NCI-H1417 (cell line): ENCODE data around the gene NBEA.

Experiments used
- DNase-seq, 3 experiments: peaks; one replicate each; lab custom pipeline; 2025; lab: John Stamatoyannopoulos, UW

The NBEA gene

GRCh38 chr13:35278917-35279316 lies 336.8 kb downstream of the NBEA start:
- DNase-seq: no peak

DNA sequence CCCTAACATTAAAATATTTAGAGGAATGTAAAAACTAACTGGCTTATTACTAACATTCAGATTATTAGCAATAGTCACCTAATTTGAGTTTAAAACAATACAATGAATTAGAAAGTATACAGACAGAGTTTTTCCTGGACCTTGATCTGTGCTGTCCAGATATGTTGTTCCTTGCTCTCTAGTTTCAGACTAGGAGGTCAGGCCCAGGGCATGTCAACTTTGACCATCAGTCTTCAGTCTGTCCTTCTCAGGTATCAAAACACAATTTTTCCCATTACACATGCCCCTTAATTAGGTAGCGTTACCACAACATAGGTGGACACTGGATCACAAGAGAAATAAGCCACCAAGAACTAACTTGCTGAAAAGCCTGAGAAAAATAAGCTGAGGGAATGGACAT lies 337.4 kb downstream of the NBEA start:
- no peak for DNase-seq

- peak in 2 of 3 experiments; percentile 3 to 46 for DNase-seq
Observed at GRCh38 chr13:35283856-35284255, 341.8 kb downstream of the NBEA start.

DNA sequence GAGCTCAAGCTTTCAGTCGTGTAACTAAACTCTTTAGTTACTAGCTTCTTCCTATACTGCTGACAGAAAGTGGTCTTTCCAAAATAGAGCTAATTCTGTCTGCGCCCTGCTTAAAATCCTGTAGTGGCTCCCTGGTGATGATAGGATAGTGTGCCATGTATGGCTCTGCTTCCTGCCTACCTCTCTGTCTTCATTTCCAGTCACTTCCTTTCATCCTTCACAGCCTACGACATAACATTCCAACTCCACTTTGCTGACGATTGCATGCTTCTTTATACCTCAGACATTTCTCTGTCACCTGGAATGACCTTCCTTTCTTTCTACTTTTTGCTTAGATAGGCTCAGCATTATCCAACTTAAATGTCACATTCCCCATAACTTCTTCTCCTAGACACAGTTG lies 343.6 kb downstream of the NBEA start:
- DNase-seq: no peak

GRCh38 chr13:35292329-35292728 lies 350.3 kb downstream of the NBEA start:
- no peak for DNase-seq

- DNase-seq: no peak
Observed at GRCh38 chr13:35293579-35294226, 351.6 kb downstream of the NBEA start.

DNA sequence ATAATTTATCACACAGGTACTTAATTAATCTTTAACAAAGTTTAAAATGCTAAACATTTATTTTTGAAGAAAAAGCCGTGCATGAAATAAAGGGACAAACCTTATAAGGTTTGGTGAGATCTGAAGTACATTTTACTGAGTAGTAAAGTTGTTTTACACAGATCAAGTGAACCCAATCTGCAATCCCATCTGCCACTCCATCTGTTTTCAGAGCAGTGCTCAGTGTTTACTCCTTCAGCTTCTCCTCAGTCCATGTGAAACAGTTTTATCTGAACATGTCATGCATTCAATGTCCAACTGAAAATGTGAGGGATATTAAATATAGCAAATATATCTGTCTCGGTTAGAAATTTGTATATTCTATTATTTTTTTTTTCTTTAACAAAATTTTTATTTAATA lies 367.6 kb downstream of the NBEA start:
- no peak for DNase-seq

DNA sequence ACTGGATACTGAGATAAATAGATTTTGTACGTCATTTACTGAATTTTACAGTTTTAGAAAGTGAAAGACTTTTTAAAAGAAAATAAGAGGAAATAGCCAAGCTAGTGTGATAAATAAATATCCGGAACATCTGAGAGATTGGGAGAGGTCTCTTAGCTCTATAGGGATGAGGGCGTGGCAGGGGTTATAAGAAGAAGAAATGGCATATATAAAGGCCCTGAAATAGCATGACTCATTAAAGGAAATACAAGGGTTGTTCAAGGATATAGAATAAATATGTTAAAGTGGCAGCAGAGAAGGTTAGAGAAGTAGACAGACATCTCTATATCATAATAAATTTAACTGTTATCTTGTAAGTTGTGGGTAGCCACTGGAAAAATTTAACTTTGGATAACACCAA lies 390.1 kb downstream of the NBEA start:
- DNase-seq: no peak

GRCh38 chr13:35333157-35333556 lies 391.1 kb downstream of the NBEA start:
- no peak for DNase-seq

DNA sequence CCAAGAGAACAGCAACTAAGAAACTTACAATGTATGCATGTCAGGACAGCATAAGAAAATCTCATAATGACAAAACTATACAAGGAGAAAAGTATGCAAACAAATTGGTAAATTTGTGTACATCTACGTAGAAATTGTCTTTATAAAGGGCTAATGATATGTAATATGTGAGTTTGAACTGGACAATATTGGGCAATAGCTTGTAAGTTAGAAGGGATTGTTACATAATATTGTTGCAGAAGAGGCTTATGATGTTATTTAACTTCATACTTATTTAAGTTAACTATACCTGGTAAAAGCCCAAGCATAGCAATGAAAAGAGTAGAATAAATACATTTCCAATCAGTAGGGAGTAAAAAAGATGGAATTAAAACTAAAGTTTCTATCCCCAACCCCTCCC lies 400.4 kb downstream of the NBEA start:
- DNase-seq: no peak

- DNase-seq: no peak
Observed at GRCh38 chr13:35343417-35343816, 401.3 kb downstream of the NBEA start.

DNA sequence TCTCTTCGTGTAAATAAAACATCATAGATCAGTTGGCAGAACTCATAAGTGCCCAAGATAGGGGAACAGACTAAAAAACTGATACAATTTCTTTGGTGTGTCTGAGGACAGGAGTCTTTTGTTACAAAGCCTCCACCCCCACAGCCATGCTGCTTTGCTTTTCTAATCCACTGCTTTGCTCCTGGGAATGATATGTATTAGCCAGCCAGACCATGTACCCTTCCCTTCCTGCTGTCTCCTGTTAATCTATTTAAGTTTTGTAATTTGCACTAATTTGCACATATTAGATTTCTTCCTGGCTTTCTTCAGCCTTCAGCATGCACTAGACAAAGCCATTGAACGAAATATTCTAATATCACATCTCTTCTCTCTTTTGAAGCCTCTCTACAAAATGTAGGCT lies 403.9 kb downstream of the NBEA start:
- DNase-seq: no peak

DNA sequence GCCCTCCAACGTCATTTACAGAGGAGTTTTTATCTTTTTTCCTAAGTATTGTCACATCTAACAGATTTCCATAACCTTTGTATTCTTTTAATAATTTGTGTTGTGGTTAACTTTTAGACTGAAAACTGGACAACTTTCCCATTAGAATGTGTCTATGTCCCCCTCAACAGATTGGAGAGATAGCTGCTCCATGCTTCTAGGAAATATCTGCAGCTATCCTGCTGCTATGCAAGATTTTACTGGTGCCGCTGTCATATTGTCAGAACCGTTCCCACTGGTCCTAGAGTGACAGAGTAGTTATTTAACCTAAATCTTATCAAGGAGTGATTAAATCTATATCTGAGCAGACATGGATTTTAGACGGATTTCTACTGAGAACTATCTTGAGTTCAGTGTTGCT lies 404.4 kb downstream of the NBEA start:
- DNase-seq: no peak

- peak in 1 of 3 experiments; percentile 8 for DNase-seq
Observed at GRCh38 chr13:35347679-35348205, 405.7 kb downstream of the NBEA start.

GRCh38 chr13:35349052-35349451 lies 407.0 kb downstream of the NBEA start:
- DNase-seq: no peak

- no peak for DNase-seq
Observed at GRCh38 chr13:35349673-35350278, 407.7 kb downstream of the NBEA start.

- no peak for DNase-seq
Observed at GRCh38 chr13:35354285-35354684, 412.2 kb downstream of the NBEA start.

DNA sequence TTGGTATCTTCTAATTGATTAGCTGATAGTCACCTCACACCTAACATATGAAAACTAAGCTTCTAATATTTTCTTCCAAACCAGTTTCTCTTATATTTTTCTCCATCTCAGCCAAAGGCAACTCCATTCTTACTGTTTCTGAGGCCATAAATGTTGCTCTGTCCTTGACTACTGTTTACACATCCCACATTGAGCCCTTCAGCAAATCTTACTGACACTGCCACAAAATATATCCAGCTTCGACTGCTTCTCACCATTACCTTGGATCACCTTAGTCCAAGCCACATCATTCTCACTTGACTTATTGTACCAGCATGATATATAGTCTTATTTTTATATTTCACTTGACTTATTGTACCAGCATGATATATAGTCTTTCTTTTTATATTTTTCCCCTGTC lies 412.8 kb downstream of the NBEA start:
- DNase-seq: no peak

DNA sequence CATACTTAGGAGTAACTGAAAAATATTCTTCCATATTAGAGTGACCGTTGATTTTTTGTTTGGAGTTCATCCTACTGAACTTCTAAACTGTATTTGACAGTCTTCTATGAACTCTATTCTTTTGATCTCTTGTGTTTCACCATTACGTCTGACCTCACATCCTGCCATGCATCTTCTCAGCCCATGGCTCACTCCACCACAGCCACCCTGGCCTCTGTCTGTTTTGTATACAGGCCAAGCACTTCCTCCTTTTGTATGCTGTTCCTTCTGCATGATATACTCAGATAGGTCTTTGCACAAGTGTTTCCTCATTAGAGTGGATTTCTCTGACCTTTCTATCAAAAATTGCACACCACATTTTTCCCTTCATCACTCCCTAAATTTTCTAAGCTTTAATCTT lies 414.5 kb downstream of the NBEA start:
- no peak for DNase-seq

DNA sequence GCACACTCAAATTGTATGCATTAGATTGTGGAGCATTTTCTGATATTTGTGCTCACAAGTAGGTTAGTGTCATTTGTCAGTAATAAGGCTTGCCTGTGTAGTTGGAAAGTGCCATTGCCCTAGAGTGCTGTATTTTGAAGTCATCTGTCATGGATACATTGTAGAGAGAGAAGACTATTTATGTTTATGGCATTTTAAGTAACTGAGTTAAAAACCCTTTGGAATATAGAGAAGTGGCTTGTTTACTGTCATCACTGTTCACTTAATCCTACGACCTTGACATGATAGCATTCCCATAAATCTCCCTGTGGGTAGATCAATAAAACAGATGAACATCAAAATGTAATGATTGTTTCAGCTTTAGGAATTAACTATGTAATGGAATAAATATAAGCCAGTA lies 423.8 kb downstream of the NBEA start:
- no peak for DNase-seq

- no peak for DNase-seq
Observed at GRCh38 chr13:35367586-35367985, 425.5 kb downstream of the NBEA start.

DNA sequence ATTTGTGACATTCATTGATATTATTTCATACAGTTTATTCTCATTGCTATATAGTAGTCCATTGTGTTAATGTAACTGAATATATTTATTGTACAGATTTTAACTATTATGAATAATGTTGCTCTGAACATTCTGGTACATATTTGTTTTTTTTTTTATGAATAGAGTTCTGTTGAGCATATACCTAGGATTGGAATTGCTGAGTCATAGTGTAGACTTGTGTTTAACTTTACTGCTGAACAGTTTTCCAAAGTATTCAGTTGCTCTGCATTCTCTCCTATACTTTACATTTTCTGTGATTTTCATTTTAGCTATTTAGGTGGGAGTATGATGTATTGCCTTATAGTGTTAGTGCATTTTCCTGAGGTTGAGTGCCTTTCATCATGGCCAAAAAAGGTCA lies 436.9 kb downstream of the NBEA start:
- DNase-seq: no peak

DNA sequence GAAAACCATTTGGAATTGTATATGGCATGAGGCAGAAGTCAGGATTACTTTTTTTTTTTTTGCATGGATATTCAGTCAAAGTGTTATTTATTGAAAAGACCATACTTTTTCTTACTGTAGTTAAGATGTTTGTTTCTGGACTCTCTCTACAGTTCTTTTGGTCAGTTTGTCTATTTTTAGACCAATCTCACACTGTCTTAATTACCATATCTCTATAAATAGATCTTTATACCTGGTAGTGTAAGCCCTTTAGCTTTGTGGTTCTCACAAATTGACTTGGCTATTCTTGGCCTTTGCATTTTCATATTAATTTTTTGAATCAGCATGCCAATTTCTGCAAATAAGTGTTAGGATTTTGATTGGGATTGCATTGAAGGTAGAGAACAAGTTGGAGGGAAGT lies 437.6 kb downstream of the NBEA start:
- no peak for DNase-seq

- DNase-seq: peak in 2 of 3 experiments; percentile 3 to 52
Observed at GRCh38 chr13:35387682-35388250, 445.7 kb downstream of the NBEA start.
